Measurements from ENCODE around the gene CCDC38.

DNA sequence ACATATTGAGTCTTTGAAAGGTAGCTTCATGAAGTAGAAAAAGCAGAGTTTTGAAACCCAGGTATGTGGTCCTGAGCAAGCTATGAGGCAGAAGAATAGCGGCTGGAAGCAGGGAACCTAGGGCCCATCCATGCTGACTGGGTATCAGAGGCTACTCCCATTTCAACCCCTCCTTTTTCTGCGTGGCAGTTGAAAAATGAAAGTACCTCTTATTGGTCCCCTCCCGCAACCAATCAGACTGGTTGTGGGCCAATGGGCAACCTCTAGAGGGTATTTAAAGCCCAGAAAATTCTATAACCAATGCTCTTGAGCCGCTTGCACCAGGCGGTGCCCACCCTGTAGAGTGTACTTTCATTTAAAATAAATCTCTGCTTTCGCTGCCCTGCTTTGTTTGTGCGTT, 85.3 kb downstream of the CCDC38 start:
- TF ChIP-seq, protein P1, sequence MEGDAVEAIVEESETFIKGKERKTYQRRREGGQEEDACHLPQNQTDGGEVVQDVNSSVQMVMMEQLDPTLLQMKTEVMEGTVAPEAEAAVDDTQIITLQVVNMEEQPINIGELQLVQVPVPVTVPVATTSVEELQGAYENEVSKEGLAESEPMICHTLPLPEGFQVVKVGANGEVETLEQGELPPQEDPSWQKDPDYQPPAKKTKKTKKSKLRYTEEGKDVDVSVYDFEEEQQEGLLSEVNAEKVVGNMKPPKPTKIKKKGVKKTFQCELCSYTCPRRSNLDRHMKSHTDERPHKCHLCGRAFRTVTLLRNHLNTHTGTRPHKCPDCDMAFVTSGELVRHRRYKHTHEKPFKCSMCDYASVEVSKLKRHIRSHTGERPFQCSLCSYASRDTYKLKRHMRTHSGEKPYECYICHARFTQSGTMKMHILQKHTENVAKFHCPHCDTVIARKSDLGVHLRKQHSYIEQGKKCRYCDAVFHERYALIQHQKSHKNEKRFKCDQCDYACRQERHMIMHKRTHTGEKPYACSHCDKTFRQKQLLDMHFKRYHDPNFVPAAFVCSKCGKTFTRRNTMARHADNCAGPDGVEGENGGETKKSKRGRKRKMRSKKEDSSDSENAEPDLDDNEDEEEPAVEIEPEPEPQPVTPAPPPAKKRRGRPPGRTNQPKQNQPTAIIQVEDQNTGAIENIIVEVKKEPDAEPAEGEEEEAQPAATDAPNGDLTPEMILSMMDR (conservative IDR thresholded peaks at IDR 0.05) = no peak
- no peak for TF ChIP-seq EZH2 (IDR thresholded peaks at IDR 0.05; ENCODE audit: low read depth)
